Lung (tissue), 12 donors: ENCODE data around the gene ARMS2. TPM values are rescaled to one million over a fixed set of nuclear protein-coding genes. Genes with fewer than 3 reads are reported as not detected.
A peak's percentile ranks its signal among the peaks of the same experiment; 100 is the strongest.

Source experiments
- ATAC-seq: fragments of 200-7000 bp; cut with Tn5 transposase; one replicate; pipeline ENCODE4 v1.9.1; 2020; ENCODE audit warnings: moderate number of reproducible peaks; ENCODE audit not compliant: insufficient read depth, low FRiP score
- DNase-seq, 3 donors: peaks; one replicate each; pipeline ENCODE4 v3.0.0-alpha.2; 2013 to 2017
- H3K27ac ChIP-seq, 2 donors: one replicate each; pipeline ENCODE4 v1.5.1; 2013; ENCODE audit warnings: mild to moderate bottlenecking in 2 of 2, moderate library complexity in 2 of 2, control low read depth in 1 of 2, inconsistent platforms in 1 of 2, low read depth in 1 of 2, low read length in 1 of 2
- H3K27me3 ChIP-seq, 3 donors: one replicate each; pipeline ENCODE4 v1.5.1; 2013; ENCODE audit warnings: low read length in 2 of 3; ENCODE audit not compliant: control insufficient read depth in 3 of 3, insufficient read depth in 3 of 3
- H3K36me3 ChIP-seq, 4 donors: one replicate each; pipeline ENCODE4 v1.5.1; 2013; ENCODE audit warnings: low read length in 4 of 4, mild to moderate bottlenecking in 1 of 4, moderate library complexity in 1 of 4; ENCODE audit not compliant: control insufficient read depth in 4 of 4, insufficient read depth in 4 of 4
- H3K4me1 ChIP-seq, 5 donors: one replicate each; pipeline ENCODE4 v1.5.1; 2013; ENCODE audit warnings: low read length in 5 of 5, mild to moderate bottlenecking in 2 of 5, moderate library complexity in 1 of 5; ENCODE audit not compliant: control insufficient read depth in 5 of 5, insufficient read depth in 5 of 5
- H3K4me3 ChIP-seq: one replicate; pipeline ENCODE4 v1.5.1; 2013; ENCODE audit warnings: mild to moderate bottlenecking, control low read depth, moderate library complexity
- H3K9ac ChIP-seq, 2 donors: one replicate each; pipeline ENCODE4 v1.5.1; 2013; ENCODE audit warnings: low read length in 2 of 2, control low read depth in 1 of 2; ENCODE audit not compliant: insufficient read depth in 1 of 2
- H3K9me3 ChIP-seq, 4 donors: one replicate each; pipeline ENCODE4 v1.5.1; 2013; ENCODE audit warnings: low read length in 3 of 4, mild to moderate bottlenecking in 1 of 4, moderate library complexity in 1 of 4; ENCODE audit not compliant: control insufficient read depth in 4 of 4, insufficient read depth in 3 of 4
- CTCF ChIP-seq: IDR thresholded peaks from 2 replicates; pipeline ENCODE4 v1.5.1; 2012; ENCODE audit warnings: mild to moderate bottlenecking; ENCODE audit errors: control extremely low read depth, extremely low read depth
- WGBS, 2 donors: extraction: QIAGEN DNeasy Blood & Tissue Kit; methylation state at CpG; one replicate each; pipeline ENCODE4 v1.1.7; 2013; 5-methylcytosine and 5-hydroxymethylcytosine counted together
- polyA plus RNA-seq, 2 donors: library from polyadenylated mRNA; stranded (reverse); fragments of 200-250 nt; gene quantifications; one replicate each; pipeline ENCODE4 v1.2.1, GENCODE V29; 2013
- total RNA-seq, 2 donors: library from RNA; depleted of rRNA in 1 of 2; stranded (reverse); fragments of >200 nt in 1 of 2; gene quantifications; one replicate each; pipeline ENCODE4 v1.2.1, GENCODE V29; 2014 to 2021
- donor health status: control.
- donor health status: control.
- donor health status: Bipolar disorder and iron deficiency.
- donor health status: healthy.
- donor health status: DM: yes; HTN: yes; CAD: no.

ARMS2 gene
- total and polyA plus RNA-seq, 4 donors: not detected

- no peak for ATAC-seq
- peaks cover 3 to 29% (median 6%) of the 10 kb centered on the region in 5 donors for H3K4me1 ChIP-seq
- no peak for TF ChIP-seq CTCF
- H3K27ac ChIP-seq: peak overlapping the region in 1 of 2 donors; percentile 66
- peak overlapping the region in 1 of 2 donors; percentile 26 for H3K9ac ChIP-seq
- no peaks in the 10 kb centered on the region for H3K9me3 ChIP-seq
- peak overlapping the region; percentile 62 for H3K4me3 ChIP-seq
- H3K36me3 ChIP-seq: no peaks in the 10 kb centered on the region
- DNase-seq: peak; percentile 50 to 75 (median 70)
- 14 to 26% methylated on average over 47 of the region's 47 CpGs for WGBS, 2 donors
- peaks cover 0 to 39% (median 19%) of the 10 kb centered on the region in 3 donors for H3K27me3 ChIP-seq
Observed at GRCh38 chr10:122462533-122463465, 8.3 kb downstream of the ARMS2 start.

- Histone ChIP-seq H3K9ac (peak overlapping the region in 1 of 2 donors; percentile 26), H3K4me1 (peaks cover 3 to 29% (median 6%) of the 10 kb centered on the region in 5 donors)
- WGBS, 2 donors: 76 to 79% methylated on average over 17 of the region's 17 CpGs
Observed at GRCh38 chr10:122463466-122464249, 9.2 kb downstream of the ARMS2 start.

GRCh38 chr10:122464250-122464510, 9.7 kb downstream of the ARMS2 start:
- peaks cover 0 to 26% (median 13%) of the 10 kb centered on the region in 3 donors for H3K27me3 ChIP-seq
- no peaks in the 10 kb centered on the region for H3K36me3 ChIP-seq
- DNase-seq (no peak), ATAC-seq (no peak)
- H3K27ac ChIP-seq: no peak overlapping the region
- no peak overlapping the region for H3K4me3 ChIP-seq
- 81 to 87% methylated on average over 4 of the region's 4 CpGs for WGBS, 2 donors
- H3K4me1 ChIP-seq: peaks cover 5 to 29% (median 7%) of the 10 kb centered on the region in 5 donors
- H3K9me3 ChIP-seq: no peaks in the 10 kb centered on the region
- TF ChIP-seq CTCF: no peak
- no peak overlapping the region for H3K9ac ChIP-seq

More at GRCh38 chr10:122463466-122464249, 9.2 kb downstream of the ARMS2 start:
- no peaks in the 10 kb centered on the region for H3K36me3 ChIP-seq
- no peak overlapping the region for H3K4me3 ChIP-seq
- no peak for TF ChIP-seq CTCF
- H3K27me3 ChIP-seq: peaks cover 0 to 30% (median 18%) of the 10 kb centered on the region in 3 donors
- no peak overlapping the region for H3K27ac ChIP-seq
- no peaks in the 10 kb centered on the region for H3K9me3 ChIP-seq
- no peak for ATAC-seq
- peak; percentile 26 to 69 (median 52) for DNase-seq
